Neuronal stem cell (in vitro differentiated cells): Measurements from ENCODE around the gene GCLC.

Source experiments
- DNase-seq: peaks from one replicate; pipeline ENCODE4 v3.0.0-alpha.2; 2013; ENCODE audit warnings: low spot score
- H2AFZ ChIP-seq: one replicate; pipeline ENCODE4 v1.6.1; 2013; ENCODE audit warnings: mild to moderate bottlenecking, low read length, inconsistent platforms
- H2AK5ac ChIP-seq: 2 replicates; pipeline ENCODE4 v1.6.1; 2013; ENCODE audit warnings: low read depth, mild to moderate bottlenecking, inconsistent platforms, low read length, moderate library complexity, mixed read lengths
- H2BK120ac ChIP-seq: 2 replicates; pipeline ENCODE4 v1.6.1; 2013; ENCODE audit warnings: low read depth, mild to moderate bottlenecking, inconsistent platforms, low read length, moderate library complexity, mixed read lengths
- H2BK12ac ChIP-seq: one replicate; pipeline ENCODE4 v1.6.1; 2013; ENCODE audit warnings: low read length, inconsistent platforms
- H2BK15ac ChIP-seq: 2 replicates; pipeline ENCODE4 v1.6.1; 2013; ENCODE audit warnings: mild to moderate bottlenecking, low read length, inconsistent platforms, mixed read lengths
- H2BK5ac ChIP-seq: one replicate; pipeline ENCODE4 v1.6.1; 2013; ENCODE audit warnings: inconsistent platforms, mild to moderate bottlenecking, low read length, moderate library complexity
- H3K14ac ChIP-seq: one replicate; pipeline ENCODE4 v1.6.1; 2013; ENCODE audit warnings: low read length, inconsistent platforms
- H3K18ac ChIP-seq: 2 replicates; pipeline ENCODE4 v1.6.1; 2013; ENCODE audit warnings: low read length, inconsistent platforms
- H3K23ac ChIP-seq: 2 replicates; pipeline ENCODE4 v1.6.1; 2013; ENCODE audit warnings: low read depth, mild to moderate bottlenecking, mixed read lengths, low read length, inconsistent platforms; ENCODE audit not compliant: poor library complexity
- H3K27ac ChIP-seq: replicated peaks from 3 replicates; pipeline ENCODE4 v1.5.1; 2013; ENCODE audit warnings: low read length, inconsistent platforms
- H3K27me3 ChIP-seq, 3 experiments: 2 replicates each; pipeline ENCODE4 v1.6.1; 2013; ENCODE audit warnings: low read length in 3 of 3, mild to moderate bottlenecking in 2 of 3, inconsistent platforms in 1 of 3, low read depth in 1 of 3, mixed read lengths in 1 of 3, moderate library complexity in 1 of 3; ENCODE audit not compliant: control insufficient read depth in 3 of 3, insufficient read depth in 3 of 3
- H3K36me3 ChIP-seq, 2 donors: replicated peaks in 1 of 2; 2 replicates each; pipeline ENCODE4 v1.6.1; 2013; ENCODE audit warnings: low read length in 2 of 2; ENCODE audit not compliant: control insufficient read depth in 2 of 2, insufficient read depth in 2 of 2
- H3K4ac ChIP-seq: 2 replicates; pipeline ENCODE4 v1.6.1; 2013; ENCODE audit warnings: inconsistent platforms, mild to moderate bottlenecking, low read length, moderate library complexity
- H3K4me1 ChIP-seq, 2 donors: 1 replicate in 1 of 2; 2 replicates in 1 of 2; pipeline ENCODE4 v1.6.1; 2013; ENCODE audit warnings: low read length in 2 of 2, low read depth in 1 of 2; ENCODE audit not compliant: control insufficient read depth in 2 of 2, insufficient read depth in 1 of 2
- H3K4me2 ChIP-seq: one replicate; pipeline ENCODE4 v1.6.1; 2013; ENCODE audit warnings: mild to moderate bottlenecking, low read length, inconsistent platforms; ENCODE audit not compliant: insufficient read depth, poor library complexity, severe bottlenecking
- H3K4me3 ChIP-seq, 2 donors: 2 replicates each; pipeline ENCODE4 v1.5.1; 2013; ENCODE audit warnings: low read length in 2 of 2, mild to moderate bottlenecking in 2 of 2, inconsistent platforms in 1 of 2, moderate library complexity in 1 of 2
- H3K79me1 ChIP-seq: one replicate; pipeline ENCODE4 v1.6.1; 2013; ENCODE audit warnings: low read depth, mild to moderate bottlenecking, inconsistent platforms, low read length, moderate library complexity
- H3K9ac ChIP-seq: one replicate; pipeline ENCODE4 v1.6.1; 2013; ENCODE audit warnings: mild to moderate bottlenecking, low read depth, low read length, inconsistent platforms; ENCODE audit not compliant: poor library complexity
- H3K9me3 ChIP-seq, 2 donors: replicated peaks in 1 of 2; 2 replicates each; pipeline versions ENCODE3 to v1.6.1; 2013; ENCODE audit warnings: low read length in 2 of 2, mild to moderate bottlenecking in 2 of 2, inconsistent platforms in 1 of 2, low read depth in 1 of 2, mixed read lengths in 1 of 2, moderate library complexity in 1 of 2; ENCODE audit not compliant: control insufficient read depth in 2 of 2, insufficient read depth in 1 of 2
- H4K8ac ChIP-seq: one replicate; pipeline ENCODE4 v1.6.1; 2013; ENCODE audit warnings: low read depth, mild to moderate bottlenecking, inconsistent platforms, low read length, moderate library complexity
- H4K91ac ChIP-seq: one replicate; pipeline ENCODE4 v1.6.1; 2013; ENCODE audit warnings: low read length, low read depth, mild to moderate bottlenecking, inconsistent platforms; ENCODE audit not compliant: poor library complexity
- WGBS, 2 donors: extraction: QIAGEN DNeasy Blood & Tissue Kit; methylation state at CpG; one replicate each; pipeline ENCODE4 v1.1.7; 2013; ENCODE audit warnings: missing lambda C conversion rate in 2 of 2, mixed read lengths in 1 of 2; ENCODE audit not compliant: insufficient read length in 2 of 2, insufficient replicate concordance in 1 of 2; ENCODE audit errors: extremely low coverage in 2 of 2; 5-methylcytosine and 5-hydroxymethylcytosine counted together

Gene GCLC

GRCh38 chr6:53588816-53589509, 44.1 kb upstream of the GCLC start:
- Histone ChIP-seq H2BK5ac (no peak overlapping the region), H2BK120ac (no peak overlapping the region), H4K91ac (no peak overlapping the region), H3K79me1 (no peaks in the 10 kb centered on the region), H3K36me3 (no peaks in the 10 kb centered on the region), H3K4ac (no peak overlapping the region), H3K4me3 (no peak overlapping the region), H3K14ac (no peak overlapping the region), H2BK15ac (no peak overlapping the region), H4K8ac (no peak overlapping the region), H3K27me3 (no peaks in the 10 kb centered on the region), H2AFZ (no peak overlapping the region), H2BK12ac (no peak overlapping the region), H3K9me3 (no peaks in the 10 kb centered on the region), H3K4me1 (no peaks in the 10 kb centered on the region), H3K18ac (no peak overlapping the region), H3K27ac (no peak overlapping the region), H3K4me2 (no peak overlapping the region), H3K23ac (no peak overlapping the region), H2AK5ac (no peak overlapping the region), H3K9ac (no peak overlapping the region)
- no CpG with 5 or more reads among the region's 3 CpGs for WGBS, 2 donors
- DNase-seq, result no peak

- H3K23ac ChIP-seq, result no peak overlapping the region
- no peak for DNase-seq
- no peak overlapping the region for H3K14ac ChIP-seq
- H3K18ac ChIP-seq, result no peak overlapping the region
- H3K79me1 ChIP-seq, result no peaks in the 10 kb centered on the region
- H2AK5ac ChIP-seq, result no peak overlapping the region
- no peak overlapping the region for H2BK5ac ChIP-seq
- H2AFZ ChIP-seq, result no peak overlapping the region
- no peaks in the 10 kb centered on the region for H3K9me3 ChIP-seq
- no peak overlapping the region for H2BK15ac ChIP-seq
- no peak overlapping the region for H2BK120ac ChIP-seq
- peaks cover 0 to 3% (median 0%) of the 10 kb centered on the region in 3 experiments for H3K27me3 ChIP-seq
- H3K36me3 ChIP-seq, result no peaks in the 10 kb centered on the region
- no peak overlapping the region for H3K4me2 ChIP-seq
- no peaks in the 10 kb centered on the region for H3K4me1 ChIP-seq
- no peak overlapping the region for H3K9ac ChIP-seq
- no peak overlapping the region for H3K4me3 ChIP-seq
- H4K8ac ChIP-seq, result no peak overlapping the region
- H3K27ac ChIP-seq, result no peak overlapping the region
- no CpG with 5 or more reads among the region's 1 CpG for WGBS, 2 donors
- H4K91ac ChIP-seq, result no peak overlapping the region
- no peak overlapping the region for H2BK12ac ChIP-seq
- no peak overlapping the region for H3K4ac ChIP-seq
Observed at GRCh38 chr6:53587291-53587690, 42.4 kb upstream of the GCLC start.

GRCh38 chr6:53585208-53585900, 40.5 kb upstream of the GCLC start:
- Histone ChIP-seq H4K8ac (no peak overlapping the region), H2AFZ (no peak overlapping the region), H2BK12ac (no peak overlapping the region), H3K14ac (no peak overlapping the region), H3K4me2 (no peak overlapping the region), H3K4me1 (no peaks in the 10 kb centered on the region), H3K9me3 (no peaks in the 10 kb centered on the region), H3K4ac (no peak overlapping the region), H4K91ac (no peak overlapping the region), H3K18ac (no peak overlapping the region), H3K27me3 (peaks cover 0 to 10% (median 0%) of the 10 kb centered on the region in 3 experiments), H2BK5ac (no peak overlapping the region), H3K79me1 (no peaks in the 10 kb centered on the region), H3K4me3 (no peak overlapping the region), H2AK5ac (no peak overlapping the region), H2BK15ac (no peak overlapping the region), H3K27ac (no peak overlapping the region), H3K23ac (no peak overlapping the region), H2BK120ac (no peak overlapping the region), H3K36me3 (no peaks in the 10 kb centered on the region), H3K9ac (no peak overlapping the region)
- WGBS, 2 donors, result no CpG with 5 or more reads among the region's 7 CpGs
- DNase-seq, result no peak

- no peak overlapping the region for H3K27ac ChIP-seq
- H2BK12ac ChIP-seq, result no peak overlapping the region
- H2AFZ ChIP-seq, result no peak overlapping the region
- no peak overlapping the region for H3K14ac ChIP-seq
- WGBS, 2 donors, result no CpG with 5 or more reads among the region's 2 CpGs
- no peak overlapping the region for H4K8ac ChIP-seq
- peaks cover 0 to 10% (median 0%) of the 10 kb centered on the region in 3 experiments for H3K27me3 ChIP-seq
- no peaks in the 10 kb centered on the region for H3K4me1 ChIP-seq
- H3K9ac ChIP-seq, result no peak overlapping the region
- H3K23ac ChIP-seq, result no peak overlapping the region
- H3K9me3 ChIP-seq, result no peaks in the 10 kb centered on the region
- DNase-seq, result no peak
- no peak overlapping the region for H4K91ac ChIP-seq
- H2BK5ac ChIP-seq, result no peak overlapping the region
- H3K4ac ChIP-seq, result no peak overlapping the region
- H3K36me3 ChIP-seq, result no peaks in the 10 kb centered on the region
- H2BK15ac ChIP-seq, result no peak overlapping the region
- H2BK120ac ChIP-seq, result no peak overlapping the region
- no peak overlapping the region for H3K18ac ChIP-seq
- no peak overlapping the region for H3K4me3 ChIP-seq
- H3K4me2 ChIP-seq, result no peak overlapping the region
- no peak overlapping the region for H2AK5ac ChIP-seq
- H3K79me1 ChIP-seq, result no peaks in the 10 kb centered on the region
Observed at GRCh38 chr6:53584726-53585125, 39.8 kb upstream of the GCLC start.
